Measurements from ENCODE around the gene EXO5.
"Not testable (repeated sequence)": the region's sequence is repeated elsewhere in the genome, so short reads cannot be mapped to it uniquely, and the experiment has no call there.

The EXO5 gene

DNA sequence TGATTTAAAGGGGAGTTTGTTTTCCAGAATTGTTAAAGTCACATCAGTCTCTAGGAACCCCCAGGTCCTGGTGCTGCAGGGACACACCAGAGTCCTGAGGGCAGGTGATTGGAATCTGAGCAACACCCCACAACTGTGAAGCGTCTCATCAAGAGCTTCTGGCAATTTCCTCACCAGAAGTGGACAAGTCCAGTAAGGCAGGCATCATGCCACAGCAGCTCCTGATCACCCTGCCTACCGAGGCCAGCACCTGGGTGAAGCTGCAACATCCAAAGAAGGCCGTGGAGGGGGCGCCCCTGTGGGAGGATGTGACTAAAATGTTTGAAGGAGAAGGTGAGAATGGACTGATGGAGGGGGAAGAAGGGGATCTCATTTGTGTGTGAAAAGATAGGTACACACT lies 29.4 kb upstream of the EXO5 start:
- TF ChIP-seq, protein P1, sequence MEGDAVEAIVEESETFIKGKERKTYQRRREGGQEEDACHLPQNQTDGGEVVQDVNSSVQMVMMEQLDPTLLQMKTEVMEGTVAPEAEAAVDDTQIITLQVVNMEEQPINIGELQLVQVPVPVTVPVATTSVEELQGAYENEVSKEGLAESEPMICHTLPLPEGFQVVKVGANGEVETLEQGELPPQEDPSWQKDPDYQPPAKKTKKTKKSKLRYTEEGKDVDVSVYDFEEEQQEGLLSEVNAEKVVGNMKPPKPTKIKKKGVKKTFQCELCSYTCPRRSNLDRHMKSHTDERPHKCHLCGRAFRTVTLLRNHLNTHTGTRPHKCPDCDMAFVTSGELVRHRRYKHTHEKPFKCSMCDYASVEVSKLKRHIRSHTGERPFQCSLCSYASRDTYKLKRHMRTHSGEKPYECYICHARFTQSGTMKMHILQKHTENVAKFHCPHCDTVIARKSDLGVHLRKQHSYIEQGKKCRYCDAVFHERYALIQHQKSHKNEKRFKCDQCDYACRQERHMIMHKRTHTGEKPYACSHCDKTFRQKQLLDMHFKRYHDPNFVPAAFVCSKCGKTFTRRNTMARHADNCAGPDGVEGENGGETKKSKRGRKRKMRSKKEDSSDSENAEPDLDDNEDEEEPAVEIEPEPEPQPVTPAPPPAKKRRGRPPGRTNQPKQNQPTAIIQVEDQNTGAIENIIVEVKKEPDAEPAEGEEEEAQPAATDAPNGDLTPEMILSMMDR (conservative IDR thresholded peaks at IDR 0.05), result no peak
- H3K27ac ChIP-seq, result no peak overlapping the region

DNA sequence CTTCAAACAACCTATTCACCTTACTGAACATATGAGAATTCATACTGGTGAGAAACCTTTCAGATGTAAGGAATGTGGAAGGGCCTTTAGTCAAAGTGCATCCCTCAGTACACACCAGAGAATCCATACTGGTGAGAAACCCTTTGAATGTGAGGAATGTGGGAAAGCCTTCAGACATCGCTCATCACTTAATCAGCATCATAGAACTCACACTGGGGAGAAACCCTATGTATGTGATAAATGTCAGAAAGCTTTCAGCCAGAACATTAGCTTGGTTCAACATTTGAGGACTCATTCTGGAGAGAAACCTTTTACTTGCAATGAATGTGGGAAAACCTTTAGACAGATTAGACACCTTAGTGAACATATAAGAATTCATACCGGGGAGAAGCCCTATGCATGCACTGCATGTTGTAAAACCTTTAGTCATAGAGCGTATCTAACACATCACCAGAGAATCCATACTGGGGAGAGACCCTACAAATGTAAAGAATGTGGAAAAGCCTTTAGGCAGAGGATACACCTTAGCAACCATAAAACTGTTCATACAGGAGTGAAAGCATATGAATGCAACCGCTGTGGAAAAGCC lies 13.2 kb upstream of the EXO5 start:
- TF ChIP-seq, protein P1 (conservative IDR thresholded peaks at IDR 0.05), result no peak
- no peak overlapping the region for H3K27ac ChIP-seq

DNA sequence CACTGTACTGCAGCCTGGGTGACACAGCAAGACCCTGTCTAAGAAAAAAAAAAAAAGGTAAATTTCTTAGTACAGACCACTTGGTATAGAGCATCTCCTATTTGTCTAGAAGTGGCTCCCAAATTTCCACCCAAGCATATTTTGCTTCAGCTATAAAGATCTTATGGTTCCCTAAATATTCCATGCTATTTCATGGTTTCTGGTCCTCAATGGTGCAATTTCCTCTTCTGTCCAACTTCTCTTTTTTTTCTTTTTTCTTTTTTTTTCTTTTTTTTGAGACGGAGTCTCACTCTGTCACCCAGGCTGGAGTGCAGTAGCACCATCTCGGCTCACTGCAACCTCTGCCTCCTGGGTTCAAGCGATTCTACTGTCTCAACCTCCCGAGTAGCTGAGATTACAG lies 5.9 kb upstream of the EXO5 start:
- not testable (repeated sequence) for H3K27ac ChIP-seq

DNA sequence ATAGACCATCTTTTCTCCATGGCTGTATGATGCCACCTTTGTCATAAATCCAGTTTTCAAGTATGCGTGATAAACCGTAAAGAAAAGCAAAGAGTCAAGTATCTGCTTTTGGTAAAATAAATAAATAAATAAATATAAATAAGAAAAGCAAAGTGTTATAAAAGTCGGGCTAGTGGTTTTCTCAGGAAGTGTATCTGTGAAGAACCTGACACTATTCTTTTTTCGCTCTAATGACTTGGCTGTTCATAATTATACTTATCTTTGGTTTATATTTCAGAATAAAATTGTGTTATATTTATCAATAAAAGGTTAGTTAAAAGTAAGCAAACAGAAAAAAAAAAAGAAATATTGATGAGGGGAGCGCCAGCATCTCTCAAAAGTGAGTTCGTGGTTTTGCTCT lies 594 bp upstream of the EXO5 start:
- TF ChIP-seq, protein P1 (conservative IDR thresholded peaks at IDR 0.05), result no peak
- peak overlapping the region; percentile 74 for H3K27ac ChIP-seq

DNA sequence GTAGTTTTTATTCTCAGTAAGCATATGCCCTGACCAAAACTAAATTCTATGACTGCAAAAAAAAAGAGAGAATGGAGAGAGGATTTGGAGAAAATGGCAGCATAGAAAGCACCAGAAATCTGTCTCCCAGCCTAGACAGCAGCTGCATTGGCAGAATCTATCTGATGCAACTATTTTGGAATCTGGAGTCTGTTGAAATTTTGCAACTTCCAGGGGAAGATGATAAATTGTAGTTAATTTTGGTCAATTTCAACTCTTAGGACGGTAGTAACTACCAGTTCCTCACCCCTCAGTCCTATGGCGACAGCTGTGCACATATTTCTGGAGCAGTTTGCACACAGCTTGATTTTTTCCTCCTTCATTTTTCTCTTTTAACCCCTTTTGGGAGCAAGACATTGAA lies 10.9 kb downstream of the EXO5 start:
- TF ChIP-seq, protein P1 (conservative IDR thresholded peaks at IDR 0.05), result no peak
- no peak overlapping the region for H3K27ac ChIP-seq

DNA sequence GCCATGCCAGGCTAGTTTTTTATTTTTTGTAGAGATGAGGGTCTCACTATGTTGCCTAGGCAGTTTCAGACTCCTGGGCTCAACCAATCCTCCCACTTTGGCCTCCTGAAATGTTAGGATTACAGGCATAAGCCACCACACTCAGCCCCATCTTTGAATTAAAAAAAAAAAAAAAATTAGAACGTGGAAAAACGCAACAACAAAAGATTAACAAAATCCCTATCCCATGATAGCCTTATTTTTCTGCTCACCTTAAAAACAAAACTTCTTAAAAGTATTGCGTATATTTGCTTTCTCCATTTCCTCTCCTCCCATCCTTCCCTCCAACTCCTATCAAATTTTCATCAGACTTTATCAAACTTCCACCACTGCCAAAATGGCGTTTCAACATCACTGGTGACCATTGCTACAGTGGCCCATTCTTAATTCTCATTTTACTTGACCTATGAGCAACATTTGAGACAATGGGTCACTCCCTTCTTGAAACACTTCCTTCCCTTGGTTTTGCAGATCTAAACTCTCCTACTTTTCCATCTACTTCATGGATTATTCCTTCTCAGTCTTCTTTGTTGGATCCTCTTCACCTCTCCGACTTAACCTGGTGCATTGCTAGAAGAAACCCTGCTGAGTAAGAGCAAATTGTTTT lies 22.3 kb downstream of the EXO5 start:
- H3K27ac ChIP-seq, result peak overlapping the region; percentile 69
- TF ChIP-seq, protein P1 (conservative IDR thresholded peaks at IDR 0.05), result no peak

DNA sequence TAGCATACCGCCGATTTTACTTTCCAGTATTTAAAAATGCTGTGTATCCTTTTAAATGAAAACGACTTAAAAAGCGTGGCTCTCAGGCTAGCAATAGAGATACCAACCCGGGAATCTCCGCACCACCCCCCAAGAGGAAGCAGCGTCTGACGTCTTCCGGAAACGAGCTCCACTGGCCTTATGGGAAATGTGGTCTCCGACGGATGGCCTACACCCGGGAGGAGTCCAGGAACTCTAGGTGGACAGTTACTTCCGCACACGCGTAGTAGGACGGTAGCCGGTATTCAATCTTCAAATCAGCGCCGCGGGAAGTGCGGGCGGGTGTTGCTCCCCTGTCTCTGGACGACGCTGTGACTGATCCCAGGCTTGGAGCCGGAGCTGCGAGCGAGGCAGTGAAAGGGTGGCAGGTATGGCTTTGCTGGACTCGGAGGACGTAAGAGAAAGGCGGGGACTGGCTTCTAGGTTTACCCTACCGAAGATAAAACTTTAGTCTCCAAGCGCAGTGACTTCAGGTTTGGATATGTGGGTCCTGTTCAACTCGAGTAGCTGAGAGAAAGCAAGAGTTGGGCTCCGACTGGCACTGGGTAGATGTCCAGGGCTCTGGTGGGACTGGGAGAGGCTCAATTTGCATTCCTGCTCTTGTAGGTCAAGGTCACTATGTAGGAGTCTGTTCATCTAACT lies 23.0 kb downstream of the EXO5 start, which contains the start of gene ZNF684:
TSS of gene ZNF684 (plus strand) at position 257 of the 681 bp plus-strand sequence. CDS start 1,530 bp downstream, outside the sequence.
- peak within 1 kb of the TSS; percentile 69 for H3K27ac ChIP-seq
- TF ChIP-seq, protein P1 (conservative IDR thresholded peaks at IDR 0.05), result no peak

DNA sequence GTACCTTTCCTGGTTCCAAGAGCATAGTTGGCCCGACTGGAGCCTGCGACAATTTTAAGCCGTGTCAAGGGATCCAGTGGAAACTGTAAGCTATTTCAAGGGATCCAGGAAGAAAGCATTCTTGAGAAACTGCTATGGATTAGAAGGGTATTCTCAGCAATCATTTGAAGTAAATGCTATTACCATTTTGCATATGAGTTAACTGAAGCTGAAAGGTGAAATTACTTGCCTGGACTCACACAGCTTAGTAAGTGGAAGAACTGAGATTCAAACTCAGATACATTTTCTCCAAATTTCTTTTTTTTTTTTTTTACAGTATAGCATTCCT lies 23.5 kb downstream of the EXO5 start:
- peak overlapping the region; percentile 69 for H3K27ac ChIP-seq
- TF ChIP-seq, protein P1 (conservative IDR thresholded peaks at IDR 0.05), result no peak
